GM23338 (cell line): ENCODE results near the gene WWOX. TPM values are rescaled to one million over a fixed set of nuclear protein-coding genes. Genes with fewer than 3 reads are reported as not detected.

Source experiments
- JUNB ChIP-seq: IDR thresholded peaks from one replicate; pipeline ENCODE4 v1.6.1; 2016; ENCODE audit warnings: antibody characterized with exemption; ENCODE audit not compliant: unreplicated experiment
- POLR2AphosphoS5 ChIP-seq: IDR thresholded peaks from 2 replicates; pipeline ENCODE4 v1.6.1; 2016; ENCODE audit warnings: antibody characterized with exemption, low read depth
- polyA plus RNA-seq: library from polyadenylated mRNA; unstranded; fragments of >200 nt; fragmentation: Nextera tagmentation; extraction: Ambion mirVana; gene quantifications from 2 replicates; pipeline ENCODE4 v1.2.1, GENCODE V29; 2016
- total RNA-seq: library from RNA; depleted of rRNA; stranded (reverse); fragments of >200 nt; shearing (Covaris generic); gene quantifications from 2 replicates; pipeline ENCODE4 v1.2.3, GENCODE V29; 2014
- TF ChIP-seq, protein P1 (sequence below): fragments of 250-450 bp; sonication (Bioruptor Pico); IDR thresholded peaks from 2 replicates; pipeline ENCODE4 v1.5.0; 2020; ENCODE audit warnings: mild to moderate bottlenecking, moderate library complexity
- TF ChIP-seq, protein P2 (sequence below), 2 experiments: fragments of 200-600 bp in 1 of 2; sonication (generic) in 1 of 2; conservative IDR thresholded peaks; 2 replicates each; pipeline versions ENCODE4 v1.5.1 to v1.6.1; 2016 to 2017; ENCODE audit warnings: antibody characterized with exemption in 2 of 2, low read depth in 2 of 2, mild to moderate bottlenecking in 2 of 2, moderate library complexity in 1 of 2
- TF ChIP-seq, protein P3 (sequence below): IDR thresholded peaks from one replicate; pipeline ENCODE4 v1.6.1; 2018; ENCODE audit warnings: antibody characterized with exemption; ENCODE audit not compliant: unreplicated experiment
- TF ChIP-seq, protein P4 (sequence below): IDR thresholded peaks from 2 replicates; pipeline ENCODE4 v1.6.1; 2016; ENCODE audit warnings: antibody characterized with exemption

Gene WWOX
- total and polyA plus RNA-seq, 2 experiments from 2014 or later = 10.0 to 19.3 TPM

DNA sequence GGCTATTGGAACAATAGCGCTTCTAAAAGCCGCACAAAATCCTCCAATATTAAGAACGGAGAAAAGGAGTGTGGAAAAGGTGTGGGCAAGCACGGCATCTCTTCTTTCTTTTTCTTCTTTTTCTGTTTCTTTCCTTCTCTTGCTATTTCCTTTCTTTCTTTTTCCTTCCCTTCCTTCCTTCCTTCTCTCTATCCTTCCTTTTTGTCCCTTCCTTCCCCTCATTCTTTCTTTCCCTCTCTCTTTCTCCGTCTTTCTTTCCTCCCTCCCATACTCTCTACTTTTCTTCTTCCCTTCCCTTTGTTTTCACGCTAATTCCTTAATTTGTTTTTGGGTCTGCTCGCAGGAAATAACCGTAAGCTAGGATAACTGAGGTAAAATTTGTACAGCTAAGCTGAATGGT is 1022.9 kb downstream of the WWOX start (continued):
- TF ChIP-seq, protein P1, sequence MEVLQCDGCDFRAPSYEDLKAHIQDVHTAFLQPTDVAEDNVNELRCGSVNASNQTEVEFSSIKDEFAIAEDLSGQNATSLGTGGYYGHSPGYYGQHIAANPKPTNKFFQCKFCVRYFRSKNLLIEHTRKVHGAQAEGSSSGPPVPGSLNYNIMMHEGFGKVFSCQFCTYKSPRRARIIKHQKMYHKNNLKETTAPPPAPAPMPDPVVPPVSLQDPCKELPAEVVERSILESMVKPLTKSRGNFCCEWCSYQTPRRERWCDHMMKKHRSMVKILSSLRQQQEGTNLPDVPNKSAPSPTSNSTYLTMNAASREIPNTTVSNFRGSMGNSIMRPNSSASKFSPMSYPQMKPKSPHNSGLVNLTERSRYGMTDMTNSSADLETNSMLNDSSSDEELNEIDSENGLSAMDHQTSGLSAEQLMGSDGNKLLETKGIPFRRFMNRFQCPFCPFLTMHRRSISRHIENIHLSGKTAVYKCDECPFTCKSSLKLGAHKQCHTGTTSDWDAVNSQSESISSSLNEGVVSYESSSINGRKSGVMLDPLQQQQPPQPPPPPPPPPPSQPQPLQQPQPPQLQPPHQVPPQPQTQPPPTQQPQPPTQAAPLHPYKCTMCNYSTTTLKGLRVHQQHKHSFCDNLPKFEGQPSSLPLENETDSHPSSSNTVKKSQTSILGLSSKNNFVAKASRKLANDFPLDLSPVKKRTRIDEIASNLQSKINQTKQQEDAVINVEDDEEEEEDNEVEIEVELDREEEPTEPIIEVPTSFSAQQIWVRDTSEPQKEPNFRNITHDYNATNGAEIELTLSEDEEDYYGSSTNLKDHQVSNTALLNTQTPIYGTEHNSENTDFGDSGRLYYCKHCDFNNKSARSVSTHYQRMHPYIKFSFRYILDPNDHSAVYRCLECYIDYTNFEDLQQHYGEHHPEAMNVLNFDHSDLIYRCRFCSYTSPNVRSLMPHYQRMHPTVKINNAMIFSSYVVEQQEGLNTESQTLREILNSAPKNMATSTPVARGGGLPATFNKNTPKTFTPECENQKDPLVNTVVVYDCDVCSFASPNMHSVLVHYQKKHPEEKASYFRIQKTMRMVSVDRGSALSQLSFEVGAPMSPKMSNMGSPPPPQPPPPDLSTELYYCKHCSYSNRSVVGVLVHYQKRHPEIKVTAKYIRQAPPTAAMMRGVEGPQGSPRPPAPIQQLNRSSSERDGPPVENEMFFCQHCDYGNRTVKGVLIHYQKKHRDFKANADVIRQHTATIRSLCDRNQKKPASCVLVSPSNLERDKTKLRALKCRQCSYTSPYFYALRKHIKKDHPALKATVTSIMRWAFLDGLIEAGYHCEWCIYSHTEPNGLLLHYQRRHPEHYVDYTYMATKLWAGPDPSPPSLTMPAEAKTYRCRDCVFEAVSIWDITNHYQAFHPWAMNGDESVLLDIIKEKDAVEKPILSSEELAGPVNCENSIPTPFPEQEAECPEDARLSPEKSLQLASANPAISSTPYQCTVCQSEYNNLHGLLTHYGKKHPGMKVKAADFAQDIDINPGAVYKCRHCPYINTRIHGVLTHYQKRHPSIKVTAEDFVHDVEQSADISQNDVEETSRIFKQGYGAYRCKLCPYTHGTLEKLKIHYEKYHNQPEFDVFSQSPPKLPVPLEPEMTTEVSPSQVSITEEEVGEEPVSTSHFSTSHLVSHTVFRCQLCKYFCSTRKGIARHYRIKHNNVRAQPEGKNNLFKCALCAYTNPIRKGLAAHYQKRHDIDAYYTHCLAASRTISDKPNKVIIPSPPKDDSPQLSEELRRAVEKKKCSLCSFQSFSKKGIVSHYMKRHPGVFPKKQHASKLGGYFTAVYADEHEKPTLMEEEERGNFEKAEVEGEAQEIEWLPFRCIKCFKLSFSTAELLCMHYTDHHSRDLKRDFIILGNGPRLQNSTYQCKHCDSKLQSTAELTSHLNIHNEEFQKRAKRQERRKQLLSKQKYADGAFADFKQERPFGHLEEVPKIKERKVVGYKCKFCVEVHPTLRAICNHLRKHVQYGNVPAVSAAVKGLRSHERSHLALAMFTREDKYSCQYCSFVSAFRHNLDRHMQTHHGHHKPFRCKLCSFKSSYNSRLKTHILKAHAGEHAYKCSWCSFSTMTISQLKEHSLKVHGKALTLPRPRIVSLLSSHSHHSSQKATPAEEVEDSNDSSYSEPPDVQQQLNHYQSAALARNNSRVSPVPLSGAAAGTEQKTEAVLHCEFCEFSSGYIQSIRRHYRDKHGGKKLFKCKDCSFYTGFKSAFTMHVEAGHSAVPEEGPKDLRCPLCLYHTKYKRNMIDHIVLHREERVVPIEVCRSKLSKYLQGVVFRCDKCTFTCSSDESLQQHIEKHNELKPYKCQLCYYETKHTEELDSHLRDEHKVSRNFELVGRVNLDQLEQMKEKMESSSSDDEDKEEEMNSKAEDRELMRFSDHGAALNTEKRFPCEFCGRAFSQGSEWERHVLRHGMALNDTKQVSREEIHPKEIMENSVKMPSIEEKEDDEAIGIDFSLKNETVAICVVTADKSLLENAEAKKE (CRISPR knock-in tag) = no peak
- TF ChIP-seq, protein P2, sequence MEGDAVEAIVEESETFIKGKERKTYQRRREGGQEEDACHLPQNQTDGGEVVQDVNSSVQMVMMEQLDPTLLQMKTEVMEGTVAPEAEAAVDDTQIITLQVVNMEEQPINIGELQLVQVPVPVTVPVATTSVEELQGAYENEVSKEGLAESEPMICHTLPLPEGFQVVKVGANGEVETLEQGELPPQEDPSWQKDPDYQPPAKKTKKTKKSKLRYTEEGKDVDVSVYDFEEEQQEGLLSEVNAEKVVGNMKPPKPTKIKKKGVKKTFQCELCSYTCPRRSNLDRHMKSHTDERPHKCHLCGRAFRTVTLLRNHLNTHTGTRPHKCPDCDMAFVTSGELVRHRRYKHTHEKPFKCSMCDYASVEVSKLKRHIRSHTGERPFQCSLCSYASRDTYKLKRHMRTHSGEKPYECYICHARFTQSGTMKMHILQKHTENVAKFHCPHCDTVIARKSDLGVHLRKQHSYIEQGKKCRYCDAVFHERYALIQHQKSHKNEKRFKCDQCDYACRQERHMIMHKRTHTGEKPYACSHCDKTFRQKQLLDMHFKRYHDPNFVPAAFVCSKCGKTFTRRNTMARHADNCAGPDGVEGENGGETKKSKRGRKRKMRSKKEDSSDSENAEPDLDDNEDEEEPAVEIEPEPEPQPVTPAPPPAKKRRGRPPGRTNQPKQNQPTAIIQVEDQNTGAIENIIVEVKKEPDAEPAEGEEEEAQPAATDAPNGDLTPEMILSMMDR (conservative IDR thresholded peaks at IDR 0.05; ENCODE audit: low read depth in 2 of 2) = no peak
- TF ChIP-seq, protein P3, sequence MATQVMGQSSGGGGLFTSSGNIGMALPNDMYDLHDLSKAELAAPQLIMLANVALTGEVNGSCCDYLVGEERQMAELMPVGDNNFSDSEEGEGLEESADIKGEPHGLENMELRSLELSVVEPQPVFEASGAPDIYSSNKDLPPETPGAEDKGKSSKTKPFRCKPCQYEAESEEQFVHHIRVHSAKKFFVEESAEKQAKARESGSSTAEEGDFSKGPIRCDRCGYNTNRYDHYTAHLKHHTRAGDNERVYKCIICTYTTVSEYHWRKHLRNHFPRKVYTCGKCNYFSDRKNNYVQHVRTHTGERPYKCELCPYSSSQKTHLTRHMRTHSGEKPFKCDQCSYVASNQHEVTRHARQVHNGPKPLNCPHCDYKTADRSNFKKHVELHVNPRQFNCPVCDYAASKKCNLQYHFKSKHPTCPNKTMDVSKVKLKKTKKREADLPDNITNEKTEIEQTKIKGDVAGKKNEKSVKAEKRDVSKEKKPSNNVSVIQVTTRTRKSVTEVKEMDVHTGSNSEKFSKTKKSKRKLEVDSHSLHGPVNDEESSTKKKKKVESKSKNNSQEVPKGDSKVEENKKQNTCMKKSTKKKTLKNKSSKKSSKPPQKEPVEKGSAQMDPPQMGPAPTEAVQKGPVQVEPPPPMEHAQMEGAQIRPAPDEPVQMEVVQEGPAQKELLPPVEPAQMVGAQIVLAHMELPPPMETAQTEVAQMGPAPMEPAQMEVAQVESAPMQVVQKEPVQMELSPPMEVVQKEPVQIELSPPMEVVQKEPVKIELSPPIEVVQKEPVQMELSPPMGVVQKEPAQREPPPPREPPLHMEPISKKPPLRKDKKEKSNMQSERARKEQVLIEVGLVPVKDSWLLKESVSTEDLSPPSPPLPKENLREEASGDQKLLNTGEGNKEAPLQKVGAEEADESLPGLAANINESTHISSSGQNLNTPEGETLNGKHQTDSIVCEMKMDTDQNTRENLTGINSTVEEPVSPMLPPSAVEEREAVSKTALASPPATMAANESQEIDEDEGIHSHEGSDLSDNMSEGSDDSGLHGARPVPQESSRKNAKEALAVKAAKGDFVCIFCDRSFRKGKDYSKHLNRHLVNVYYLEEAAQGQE = no peak
- no peak for TF ChIP-seq POLR2AphosphoS5
- TF ChIP-seq, protein P4, sequence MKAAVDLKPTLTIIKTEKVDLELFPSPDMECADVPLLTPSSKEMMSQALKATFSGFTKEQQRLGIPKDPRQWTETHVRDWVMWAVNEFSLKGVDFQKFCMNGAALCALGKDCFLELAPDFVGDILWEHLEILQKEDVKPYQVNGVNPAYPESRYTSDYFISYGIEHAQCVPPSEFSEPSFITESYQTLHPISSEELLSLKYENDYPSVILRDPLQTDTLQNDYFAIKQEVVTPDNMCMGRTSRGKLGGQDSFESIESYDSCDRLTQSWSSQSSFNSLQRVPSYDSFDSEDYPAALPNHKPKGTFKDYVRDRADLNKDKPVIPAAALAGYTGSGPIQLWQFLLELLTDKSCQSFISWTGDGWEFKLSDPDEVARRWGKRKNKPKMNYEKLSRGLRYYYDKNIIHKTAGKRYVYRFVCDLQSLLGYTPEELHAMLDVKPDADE = no peak
- no peak for TF ChIP-seq JUNB
